SH-SY5Y (cell line): ENCODE measurements around the gene MAP3K5.

Experiments used
- GATA2 ChIP-seq: IDR thresholded peaks from 2 replicates; pipeline ENCODE4 v1.6.1; 2011; ENCODE audit warnings: mild to moderate bottlenecking, low read depth, low read length
- GATA3 ChIP-seq: IDR thresholded peaks from 2 replicates; pipeline ENCODE4 v1.6.1; 2011; ENCODE audit warnings: low read depth, mild to moderate bottlenecking, low read length, moderate library complexity

- TF ChIP-seq GATA2 (no peak), GATA3 (no peak)
Measured at GRCh38 chr6:136607932-136608772, 184.1 kb downstream of the MAP3K5 start.
